ENCODE results near the gene SIK1.

SIK1 gene

DNA sequence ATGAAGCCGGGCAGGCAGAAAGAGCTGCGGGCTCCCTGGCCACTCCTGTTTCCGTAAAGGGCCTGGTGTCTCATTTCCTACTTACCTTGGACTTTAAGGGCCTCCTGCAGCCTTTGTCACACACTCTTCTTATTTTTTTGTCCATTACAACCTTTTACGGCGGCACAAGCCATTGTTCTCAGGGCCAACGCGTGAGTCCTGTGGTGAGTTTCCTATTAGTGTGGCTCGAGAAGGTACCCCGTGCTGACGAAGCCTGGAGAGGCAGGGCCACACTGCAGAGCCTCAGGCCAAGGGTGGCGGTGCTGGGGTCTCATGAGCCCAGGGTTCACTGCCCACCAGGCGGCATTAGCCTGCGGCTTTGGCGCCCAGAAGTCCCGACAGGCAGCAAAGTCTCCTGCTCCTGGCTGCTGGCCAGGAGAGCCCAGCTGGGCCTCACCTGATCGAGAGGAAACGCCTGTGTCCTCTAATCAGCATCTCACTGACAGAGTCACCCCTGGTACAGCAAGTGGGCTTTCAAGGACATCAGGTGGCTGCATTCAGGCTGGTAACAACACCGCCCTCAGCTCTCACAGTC lies 62.0 kb downstream of the SIK1 start:
- TF ChIP-seq, protein P1, sequence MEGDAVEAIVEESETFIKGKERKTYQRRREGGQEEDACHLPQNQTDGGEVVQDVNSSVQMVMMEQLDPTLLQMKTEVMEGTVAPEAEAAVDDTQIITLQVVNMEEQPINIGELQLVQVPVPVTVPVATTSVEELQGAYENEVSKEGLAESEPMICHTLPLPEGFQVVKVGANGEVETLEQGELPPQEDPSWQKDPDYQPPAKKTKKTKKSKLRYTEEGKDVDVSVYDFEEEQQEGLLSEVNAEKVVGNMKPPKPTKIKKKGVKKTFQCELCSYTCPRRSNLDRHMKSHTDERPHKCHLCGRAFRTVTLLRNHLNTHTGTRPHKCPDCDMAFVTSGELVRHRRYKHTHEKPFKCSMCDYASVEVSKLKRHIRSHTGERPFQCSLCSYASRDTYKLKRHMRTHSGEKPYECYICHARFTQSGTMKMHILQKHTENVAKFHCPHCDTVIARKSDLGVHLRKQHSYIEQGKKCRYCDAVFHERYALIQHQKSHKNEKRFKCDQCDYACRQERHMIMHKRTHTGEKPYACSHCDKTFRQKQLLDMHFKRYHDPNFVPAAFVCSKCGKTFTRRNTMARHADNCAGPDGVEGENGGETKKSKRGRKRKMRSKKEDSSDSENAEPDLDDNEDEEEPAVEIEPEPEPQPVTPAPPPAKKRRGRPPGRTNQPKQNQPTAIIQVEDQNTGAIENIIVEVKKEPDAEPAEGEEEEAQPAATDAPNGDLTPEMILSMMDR (IDR thresholded peaks at IDR 0.05; ENCODE audit: borderline replicate concordance, insufficient read depth, low read depth, low read length) = no peak
- H3K4me3 ChIP-seq (ENCODE audit: low read depth, low read length) = no peak overlapping the region
